HG02588 (cell line): Measurements from ENCODE around the gene KMT2C.
"Not testable (repeated sequence)": the region's sequence is repeated elsewhere in the genome, so short reads cannot be mapped to it uniquely, and the experiment has no call there.

Experiments
- ATAC-seq: cut with Tn5 transposase; IDR thresholded peaks from one replicate; pipeline ENCODE4 v1.9.1; 2021; ENCODE audit warnings: mild to moderate bottlenecking, moderate library complexity; ENCODE audit not compliant: unreplicated experiment

Gene KMT2C

DNA sequence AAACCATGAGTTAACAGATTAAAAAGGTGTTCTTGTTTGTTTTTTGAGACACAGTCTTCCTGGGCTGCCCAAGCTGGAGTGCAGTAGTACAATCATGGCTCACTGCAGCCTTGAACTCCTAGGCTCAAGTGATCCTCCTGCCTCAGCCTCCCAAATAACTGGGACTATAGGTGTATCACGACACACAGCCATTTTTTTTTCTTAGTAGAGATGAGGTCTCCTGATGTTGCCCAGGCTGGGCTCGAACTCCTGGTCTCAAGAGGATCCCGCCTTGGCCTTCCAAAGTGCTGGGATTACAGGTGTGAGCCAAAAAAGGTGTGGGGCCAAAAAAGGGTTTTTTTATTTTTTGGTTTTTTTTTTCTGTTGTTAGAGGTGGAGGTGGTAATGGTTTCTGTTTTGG lies 29.3 kb downstream of the KMT2C start:
- ATAC-seq, result no peak

- ATAC-seq, result not testable (repeated sequence)
Measured at GRCh38 chr7:152406030-152406429, 29.8 kb downstream of the KMT2C start.

DNA sequence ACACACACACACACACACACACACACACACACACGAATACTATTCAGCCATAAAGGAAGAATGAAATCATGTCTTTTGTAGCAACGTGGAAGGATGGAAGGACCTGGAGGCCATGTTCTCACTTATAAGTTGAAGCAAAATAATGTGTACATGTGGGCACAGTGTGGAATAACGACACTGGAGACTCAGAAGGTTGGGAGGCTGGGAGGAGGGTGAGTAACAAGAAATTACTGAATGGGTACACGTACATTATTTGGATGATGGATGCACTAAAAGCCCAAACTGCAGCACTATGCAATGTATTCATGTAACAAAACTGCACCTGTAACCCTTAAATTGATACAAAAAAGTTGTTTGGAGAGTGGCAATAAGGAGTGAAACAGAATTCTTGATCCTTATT lies 32.1 kb downstream of the KMT2C start:
- no peak for ATAC-seq

GRCh38 chr7:152402384-152403250 lies 33.2 kb downstream of the KMT2C start:
- no peak for ATAC-seq

- no peak for ATAC-seq
Measured at GRCh38 chr7:152399344-152399743, 36.5 kb downstream of the KMT2C start.

GRCh38 chr7:152395112-152395511 lies 40.7 kb downstream of the KMT2C start:
- no peak for ATAC-seq

GRCh38 chr7:152394214-152394613 lies 41.6 kb downstream of the KMT2C start:
- ATAC-seq, result not testable (repeated sequence)

GRCh38 chr7:152392254-152392653 lies 43.5 kb downstream of the KMT2C start:
- no peak for ATAC-seq

- not testable (repeated sequence) for ATAC-seq
Measured at GRCh38 chr7:152386136-152386764, 49.6 kb downstream of the KMT2C start.

GRCh38 chr7:152384235-152385200 lies 51.3 kb downstream of the KMT2C start:
- ATAC-seq, result not testable (repeated sequence)

- ATAC-seq, result no peak
Measured at GRCh38 chr7:152383341-152384234, 52.2 kb downstream of the KMT2C start.

GRCh38 chr7:152382244-152382643 lies 53.6 kb downstream of the KMT2C start:
- ATAC-seq, result no peak

DNA sequence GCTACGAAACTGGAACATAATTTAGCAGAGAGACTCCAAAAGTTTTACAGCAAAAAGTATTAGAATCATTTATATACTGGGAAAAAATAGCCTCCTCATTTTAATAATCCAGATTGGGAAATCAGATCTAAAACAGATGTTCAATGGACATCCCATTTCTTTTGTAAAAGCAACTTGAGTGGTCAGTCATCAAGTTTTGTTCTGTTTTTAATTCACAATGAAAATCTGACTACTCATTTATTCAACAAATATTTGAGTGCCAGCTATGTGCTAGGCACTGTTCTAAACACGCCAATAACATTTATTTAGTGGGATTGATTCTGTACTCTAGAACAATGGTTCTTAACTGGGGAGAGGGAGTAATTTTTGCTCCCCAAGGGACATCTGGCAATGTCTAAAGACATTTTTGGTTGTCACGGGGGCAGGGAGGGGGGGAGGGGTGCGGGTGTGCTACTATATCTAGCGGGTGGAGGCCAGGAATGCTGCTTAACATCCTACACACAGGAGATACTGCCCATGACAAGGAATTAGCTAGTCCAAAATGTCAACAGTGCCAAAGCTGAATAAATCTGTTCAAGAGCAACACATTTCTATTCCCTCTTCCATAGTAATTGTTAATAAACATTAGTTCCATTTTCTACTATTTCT lies 54.7 kb downstream of the KMT2C start:
- ATAC-seq, result not testable (repeated sequence)

DNA sequence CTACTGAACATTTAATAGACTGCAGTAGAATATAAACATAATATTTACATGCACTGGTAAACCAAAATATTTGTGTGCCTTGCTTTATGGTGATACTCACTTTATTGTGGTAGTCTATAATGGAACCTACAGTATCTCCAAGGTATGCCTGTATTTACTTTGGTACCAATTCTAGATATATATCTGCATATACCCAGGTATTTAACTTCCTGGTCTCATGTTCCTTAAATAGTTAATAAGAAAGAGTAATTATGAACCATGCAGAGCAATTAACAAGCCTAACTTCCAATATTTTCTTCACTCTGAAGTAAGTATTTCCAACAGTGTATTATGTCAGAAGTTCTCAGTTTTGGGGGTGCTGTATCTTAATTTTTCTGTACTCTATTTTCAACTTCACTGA lies 57.3 kb downstream of the KMT2C start:
- not testable (repeated sequence) for ATAC-seq

DNA sequence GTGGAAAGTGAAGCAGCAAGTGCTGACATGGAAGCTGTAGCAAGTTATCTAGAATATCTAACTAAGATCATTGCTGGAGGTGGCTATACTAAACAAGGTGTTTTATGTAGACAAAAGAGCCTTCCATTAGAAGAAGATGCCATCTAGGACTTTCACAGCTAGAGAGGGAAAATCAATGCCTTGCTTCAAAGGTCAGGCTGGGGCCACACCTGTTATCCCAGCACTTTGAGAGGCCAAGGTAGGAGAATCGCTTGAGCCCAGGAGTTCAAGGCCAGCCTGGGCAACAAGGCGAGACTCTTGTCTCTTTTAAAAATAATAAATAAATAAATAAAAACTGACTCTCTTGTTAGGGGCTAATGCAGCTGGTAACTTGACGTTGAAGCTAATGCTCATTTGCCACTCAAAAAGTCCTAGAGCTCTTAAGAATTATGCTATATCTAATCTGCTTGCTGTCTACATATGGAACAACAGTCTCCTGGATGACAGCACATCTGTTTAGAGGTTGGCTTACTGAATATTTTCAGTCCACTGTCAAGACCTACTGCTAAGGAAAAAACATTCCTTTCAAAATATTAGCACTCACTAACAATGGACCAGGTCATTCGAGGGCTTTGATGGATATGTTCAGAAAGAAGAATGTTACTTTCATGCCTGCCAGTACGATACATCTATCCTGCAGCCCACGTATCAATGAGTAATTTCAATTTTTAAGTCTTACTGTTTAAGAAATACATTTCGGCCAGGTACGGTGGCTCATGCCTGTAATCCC lies 58.9 kb downstream of the KMT2C start:
- ATAC-seq, result not testable (repeated sequence)

DNA sequence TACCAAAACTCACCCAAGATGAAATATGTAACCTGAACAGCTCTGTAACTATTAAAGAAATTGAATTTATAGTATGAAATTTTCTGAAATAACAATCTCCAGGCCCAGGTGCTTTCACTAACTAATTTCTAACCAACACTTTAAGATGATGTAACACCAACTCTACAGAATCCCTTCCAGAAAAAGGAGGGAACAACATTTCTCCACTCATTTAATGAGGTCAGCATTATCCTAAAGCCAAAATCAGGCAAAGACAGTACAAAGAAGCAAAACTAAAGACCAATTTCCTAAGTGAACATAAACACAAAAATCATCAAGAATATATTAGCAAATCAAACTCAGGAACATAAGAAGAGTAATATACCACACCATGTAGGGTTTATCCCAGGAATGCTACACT lies 65.5 kb downstream of the KMT2C start:
- no peak for ATAC-seq

DNA sequence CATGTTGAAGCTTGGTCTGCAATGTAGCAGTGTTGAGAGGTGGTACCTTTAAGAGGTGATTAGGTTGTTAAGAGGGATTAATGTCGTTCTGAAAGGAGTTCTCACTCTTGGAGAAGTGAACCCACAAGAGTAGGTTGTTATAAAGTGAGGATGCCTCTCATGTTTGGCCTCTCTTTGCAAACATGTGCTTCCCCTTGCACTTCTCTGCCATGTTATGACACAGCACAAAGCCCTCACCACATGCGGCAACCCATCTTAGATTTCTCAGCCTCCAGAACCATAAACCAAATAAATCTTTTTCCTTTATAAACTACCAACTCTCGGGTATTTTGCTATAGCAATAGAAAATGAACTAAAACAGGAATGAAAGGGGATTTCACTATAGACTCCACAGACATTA lies 66.3 kb downstream of the KMT2C start:
- ATAC-seq, result no peak

GRCh38 chr7:152367170-152367569 lies 68.6 kb downstream of the KMT2C start:
- ATAC-seq, result no peak

DNA sequence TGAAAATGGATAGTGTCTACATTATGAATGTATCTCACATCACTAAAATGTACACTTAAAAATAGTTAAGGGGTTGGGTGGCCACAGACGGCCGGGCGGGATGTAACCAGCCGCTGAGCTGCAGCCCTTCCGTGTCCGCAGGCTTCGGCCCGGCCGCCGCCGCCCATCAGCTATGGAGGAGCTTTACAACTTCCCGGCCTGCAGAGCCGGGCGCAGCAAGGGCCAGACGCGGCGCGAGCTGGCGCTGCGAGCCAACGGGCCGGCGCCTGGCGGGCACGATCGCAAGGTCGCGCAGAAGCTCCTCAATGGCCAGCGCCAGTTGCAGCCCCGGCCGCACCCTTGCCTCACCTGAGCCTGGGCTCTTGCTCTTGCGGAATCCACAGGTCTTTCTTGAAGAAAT lies 69.1 kb downstream of the KMT2C start:
- ATAC-seq, result no peak
